ENCODE data around the gene DLG2.

DLG2 gene

DNA sequence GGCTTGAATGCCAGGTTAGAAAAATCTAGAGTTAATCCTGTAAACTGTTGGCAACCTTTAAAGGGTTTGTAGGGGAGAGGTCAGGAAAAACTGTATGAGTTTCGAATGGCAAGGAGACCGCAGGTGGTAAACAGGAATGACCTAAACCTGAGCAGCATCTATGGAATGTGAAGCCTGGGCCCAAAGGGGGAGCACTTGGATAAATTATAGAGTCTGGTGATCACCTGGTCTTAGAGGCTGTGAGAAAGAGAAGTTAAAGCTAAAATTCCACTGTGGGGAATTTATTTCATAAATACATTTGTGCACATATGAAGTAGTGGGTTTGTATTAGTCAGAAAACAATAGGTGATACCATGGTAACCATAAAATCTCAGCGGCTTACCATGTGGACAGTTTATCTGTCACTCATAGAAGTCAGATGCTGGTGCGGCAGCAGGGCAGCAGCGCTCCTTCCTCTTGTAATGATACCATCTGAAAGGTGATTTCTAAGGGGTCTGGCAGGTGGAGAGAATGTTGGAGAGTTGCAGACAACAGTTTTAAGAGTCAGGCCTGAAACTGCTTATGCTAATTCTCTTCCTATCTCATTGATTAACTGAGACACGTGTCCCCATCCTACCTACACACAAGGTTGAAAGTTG is 1236.6 kb downstream of the DLG2 start:
- Histone ChIP-seq H3K4me1 (ENCODE audit: low read length) (no peaks in the 10 kb centered on the region), H3K9me2 (replicated peaks; ENCODE audit: insufficient read depth, low read length) (no peaks in the 10 kb centered on the region), H3K9ac (ENCODE audit: low read length) (no peak overlapping the region), H2AFZ (ENCODE audit: low read length) (no peak overlapping the region), H3K79me2 (ENCODE audit: low read length) (no peaks in the 10 kb centered on the region), H3K4me2 (ENCODE audit: low read depth, low read length) (no peak overlapping the region), H3K27ac (ENCODE audit: low read length) (no peak overlapping the region), H3K4me3 (ENCODE audit: low read length) (no peak overlapping the region), H3K9me3 (replicated peaks; ENCODE audit: insufficient read depth, low read length) (no peaks in the 10 kb centered on the region), H3K36me3 (replicated peaks; ENCODE audit: insufficient read depth, low read length) (no peaks in the 10 kb centered on the region), H4K20me1 (ENCODE audit: insufficient read depth, low read length) (no peaks in the 10 kb centered on the region), H3F3A (ENCODE audit: insufficient read depth, low read length) (no peaks in the 10 kb centered on the region), H3K27me3 (replicated peaks; ENCODE audit: insufficient read depth, low read length) (no peaks in the 10 kb centered on the region)
- DNase-seq, result no peak
- TF ChIP-seq EZH2 (optimal IDR thresholded peaks at IDR 0.05; ENCODE audit: low read depth, low read length), result no peak
- TF ChIP-seq, protein P1, sequence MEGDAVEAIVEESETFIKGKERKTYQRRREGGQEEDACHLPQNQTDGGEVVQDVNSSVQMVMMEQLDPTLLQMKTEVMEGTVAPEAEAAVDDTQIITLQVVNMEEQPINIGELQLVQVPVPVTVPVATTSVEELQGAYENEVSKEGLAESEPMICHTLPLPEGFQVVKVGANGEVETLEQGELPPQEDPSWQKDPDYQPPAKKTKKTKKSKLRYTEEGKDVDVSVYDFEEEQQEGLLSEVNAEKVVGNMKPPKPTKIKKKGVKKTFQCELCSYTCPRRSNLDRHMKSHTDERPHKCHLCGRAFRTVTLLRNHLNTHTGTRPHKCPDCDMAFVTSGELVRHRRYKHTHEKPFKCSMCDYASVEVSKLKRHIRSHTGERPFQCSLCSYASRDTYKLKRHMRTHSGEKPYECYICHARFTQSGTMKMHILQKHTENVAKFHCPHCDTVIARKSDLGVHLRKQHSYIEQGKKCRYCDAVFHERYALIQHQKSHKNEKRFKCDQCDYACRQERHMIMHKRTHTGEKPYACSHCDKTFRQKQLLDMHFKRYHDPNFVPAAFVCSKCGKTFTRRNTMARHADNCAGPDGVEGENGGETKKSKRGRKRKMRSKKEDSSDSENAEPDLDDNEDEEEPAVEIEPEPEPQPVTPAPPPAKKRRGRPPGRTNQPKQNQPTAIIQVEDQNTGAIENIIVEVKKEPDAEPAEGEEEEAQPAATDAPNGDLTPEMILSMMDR (IDR thresholded peaks at IDR 0.05; ENCODE audit: low read length), result no peak
- TF ChIP-seq EZH2phosphoT487 (IDR thresholded peaks at IDR 0.05; ENCODE audit: low read length), result no peak

DNA sequence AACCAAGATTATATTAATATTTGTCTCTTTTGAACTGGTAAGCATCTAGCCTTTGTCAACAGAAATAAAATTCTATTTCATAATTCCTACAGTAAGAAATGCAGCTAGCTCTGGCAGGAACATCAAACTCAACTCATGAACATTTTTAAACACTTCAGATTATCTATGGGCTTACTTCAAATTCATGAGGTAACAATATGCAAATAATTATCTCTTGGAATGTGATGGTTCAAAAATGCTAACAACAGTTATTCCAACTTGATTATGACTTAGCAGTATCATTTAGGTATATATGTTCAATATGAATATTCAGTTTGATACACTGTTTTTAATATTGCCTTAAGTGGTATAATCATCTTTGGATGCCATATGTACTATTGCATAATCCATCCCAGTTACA is 1237.4 kb downstream of the DLG2 start:
- no peaks in the 10 kb centered on the region for H3K9me2 ChIP-seq (replicated peaks; ENCODE audit: insufficient read depth, low read length)

DNA sequence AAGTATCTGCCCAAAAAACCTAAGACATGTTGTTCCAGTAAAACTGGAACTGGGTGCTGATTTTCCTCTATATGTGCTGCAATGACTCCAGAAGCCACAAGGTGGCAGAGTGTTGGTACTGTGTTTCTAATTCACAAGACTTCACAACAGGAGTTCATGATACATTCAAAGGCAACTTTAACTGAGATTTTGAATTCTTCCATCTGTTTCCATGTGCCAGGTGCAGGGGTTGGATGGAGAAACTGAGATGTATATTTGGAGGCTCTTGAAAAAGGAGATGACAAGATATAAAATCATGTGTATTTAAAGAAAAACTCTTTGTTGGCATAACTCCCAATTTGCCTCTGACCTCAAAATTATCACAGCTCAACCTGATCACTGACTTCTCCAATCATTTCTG is 1242.4 kb downstream of the DLG2 start:
- peak; percentile 45 for DNase-seq
- H3K9me3 ChIP-seq (replicated peaks; ENCODE audit: insufficient read depth, low read length), result no peaks in the 10 kb centered on the region
- no peaks in the 10 kb centered on the region for H3K36me3 ChIP-seq (replicated peaks; ENCODE audit: insufficient read depth, low read length)
- no peak overlapping the region for H3K9ac ChIP-seq (ENCODE audit: low read length)
- no peaks in the 10 kb centered on the region for H3K4me1 ChIP-seq (ENCODE audit: low read length)
- H4K20me1 ChIP-seq (ENCODE audit: insufficient read depth, low read length), result no peaks in the 10 kb centered on the region
- no peak overlapping the region for H3K4me3 ChIP-seq (ENCODE audit: low read length)
- H3K27ac ChIP-seq (ENCODE audit: low read length), result no peak overlapping the region
- no peak overlapping the region for H2AFZ ChIP-seq (ENCODE audit: low read length)
- H3K27me3 ChIP-seq (replicated peaks; ENCODE audit: insufficient read depth, low read length), result no peaks in the 10 kb centered on the region
- TF ChIP-seq EZH2 (optimal IDR thresholded peaks at IDR 0.05; ENCODE audit: low read depth, low read length), result no peak
- TF ChIP-seq, protein P1 (IDR thresholded peaks at IDR 0.05; ENCODE audit: low read length), result peak; percentile 71
- TF ChIP-seq EZH2phosphoT487 (IDR thresholded peaks at IDR 0.05; ENCODE audit: low read length), result no peak
- H3K4me2 ChIP-seq (ENCODE audit: low read depth, low read length), result no peak overlapping the region
- no peaks in the 10 kb centered on the region for H3F3A ChIP-seq (ENCODE audit: insufficient read depth, low read length)
- no peaks in the 10 kb centered on the region for H3K79me2 ChIP-seq (ENCODE audit: low read length)
- H3K9me2 ChIP-seq (replicated peaks; ENCODE audit: insufficient read depth, low read length), result no peaks in the 10 kb centered on the region

More for the DNA sequence above, 1237.4 kb downstream of the DLG2 start:
- no peaks in the 10 kb centered on the region for H4K20me1 ChIP-seq (ENCODE audit: insufficient read depth, low read length)
- DNase-seq, result no peak
- no peaks in the 10 kb centered on the region for H3K4me1 ChIP-seq (ENCODE audit: low read length)
- H3K27me3 ChIP-seq (replicated peaks; ENCODE audit: insufficient read depth, low read length), result no peaks in the 10 kb centered on the region
- no peak overlapping the region for H2AFZ ChIP-seq (ENCODE audit: low read length)
- no peak overlapping the region for H3K9ac ChIP-seq (ENCODE audit: low read length)
- H3K27ac ChIP-seq (ENCODE audit: low read length), result no peak overlapping the region
- H3F3A ChIP-seq (ENCODE audit: insufficient read depth, low read length), result no peaks in the 10 kb centered on the region
- no peak overlapping the region for H3K4me3 ChIP-seq (ENCODE audit: low read length)
- H3K9me3 ChIP-seq (replicated peaks; ENCODE audit: insufficient read depth, low read length), result no peaks in the 10 kb centered on the region
- H3K79me2 ChIP-seq (ENCODE audit: low read length), result no peaks in the 10 kb centered on the region
- no peak for TF ChIP-seq EZH2phosphoT487 (IDR thresholded peaks at IDR 0.05; ENCODE audit: low read length)
- TF ChIP-seq EZH2 (optimal IDR thresholded peaks at IDR 0.05; ENCODE audit: low read depth, low read length), result no peak
- H3K4me2 ChIP-seq (ENCODE audit: low read depth, low read length), result no peak overlapping the region
- no peaks in the 10 kb centered on the region for H3K36me3 ChIP-seq (replicated peaks; ENCODE audit: insufficient read depth, low read length)

DNA sequence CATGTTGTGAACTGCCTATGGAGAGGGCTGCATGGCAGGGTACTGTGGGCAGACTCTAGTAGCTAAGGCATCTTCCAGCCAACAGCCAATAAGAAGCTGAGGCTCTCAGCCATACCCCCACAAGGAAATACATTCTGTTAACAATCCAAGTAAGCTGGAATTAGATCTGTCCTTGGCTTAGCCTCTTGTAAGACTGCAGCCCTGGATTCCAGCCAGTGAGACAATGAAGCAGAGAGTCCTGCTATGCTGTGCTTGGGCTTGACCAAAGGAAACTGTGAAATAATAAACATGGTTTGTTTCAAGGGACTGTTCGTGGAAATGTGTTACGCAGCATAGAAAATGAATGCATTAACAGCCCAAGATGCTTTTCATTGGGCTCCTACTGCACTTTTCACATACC is 1243.6 kb downstream of the DLG2 start:
- Histone ChIP-seq H3K36me3 (replicated peaks; ENCODE audit: insufficient read depth, low read length) (no peaks in the 10 kb centered on the region), H3K9me3 (replicated peaks; ENCODE audit: insufficient read depth, low read length) (no peaks in the 10 kb centered on the region), H3K9ac (ENCODE audit: low read length) (no peak overlapping the region), H3K27me3 (replicated peaks; ENCODE audit: insufficient read depth, low read length) (no peaks in the 10 kb centered on the region), H3K4me1 (ENCODE audit: low read length) (no peaks in the 10 kb centered on the region), H3K4me2 (ENCODE audit: low read depth, low read length) (no peak overlapping the region), H3K9me2 (replicated peaks; ENCODE audit: insufficient read depth, low read length) (no peaks in the 10 kb centered on the region), H2AFZ (ENCODE audit: low read length) (no peak overlapping the region), H3K79me2 (ENCODE audit: low read length) (no peaks in the 10 kb centered on the region), H3K4me3 (ENCODE audit: low read length) (no peak overlapping the region), H3F3A (ENCODE audit: insufficient read depth, low read length) (no peaks in the 10 kb centered on the region), H4K20me1 (ENCODE audit: insufficient read depth, low read length) (no peaks in the 10 kb centered on the region), H3K27ac (ENCODE audit: low read length) (no peak overlapping the region)
- TF ChIP-seq EZH2 (optimal IDR thresholded peaks at IDR 0.05; ENCODE audit: low read depth, low read length), result no peak
- TF ChIP-seq, protein P1 (IDR thresholded peaks at IDR 0.05; ENCODE audit: low read length), result no peak
- TF ChIP-seq EZH2phosphoT487 (IDR thresholded peaks at IDR 0.05; ENCODE audit: low read length), result no peak
- DNase-seq, result no peak

All from MM.1S (cell line).